ENCODE results near the gene ZNF787. TPM values are rescaled to one million over a fixed set of nuclear protein-coding genes. Genes with fewer than 3 reads are reported as not detected.
"Not testable (repeated sequence)": the region's sequence is repeated elsewhere in the genome, so short reads cannot be mapped to it uniquely, and the experiment has no call there.

The ZNF787 gene
- total RNA-seq, 1 experiment from 2014 or later = 95.4 TPM

DNA sequence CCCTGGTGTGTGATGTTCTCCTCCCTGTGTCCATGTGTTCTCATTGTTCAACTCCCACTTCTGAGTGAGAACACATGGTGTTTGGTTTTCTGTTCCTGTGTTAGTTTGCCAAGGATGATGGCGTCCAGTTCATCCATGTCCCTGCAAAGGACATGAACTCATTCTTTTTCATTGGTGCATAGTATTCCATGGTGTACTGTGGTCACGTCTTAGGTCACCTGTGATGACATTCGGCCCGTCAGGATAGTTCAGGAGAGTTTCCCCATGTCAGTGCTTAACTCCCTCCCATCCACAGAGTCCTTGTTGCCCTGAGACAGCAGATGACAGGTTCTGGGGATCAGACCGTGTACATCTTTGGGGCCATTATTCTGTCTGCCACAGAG lies 28.6 kb upstream of the ZNF787 start:
- H3K27me3 ChIP-seq (ENCODE audit: control insufficient read depth, insufficient read depth, low read length) = no peaks in the 10 kb centered on the region
- H3K36me3 ChIP-seq (replicated peaks; ENCODE audit: control insufficient read depth, insufficient read depth, low read length) = no peaks in the 10 kb centered on the region; the same call in none of the 2 replicates
- DNase-seq = no peak
- no peak overlapping the region for H3K4me3 ChIP-seq (ENCODE audit: insufficient read depth, low read depth, low read length)

DNA sequence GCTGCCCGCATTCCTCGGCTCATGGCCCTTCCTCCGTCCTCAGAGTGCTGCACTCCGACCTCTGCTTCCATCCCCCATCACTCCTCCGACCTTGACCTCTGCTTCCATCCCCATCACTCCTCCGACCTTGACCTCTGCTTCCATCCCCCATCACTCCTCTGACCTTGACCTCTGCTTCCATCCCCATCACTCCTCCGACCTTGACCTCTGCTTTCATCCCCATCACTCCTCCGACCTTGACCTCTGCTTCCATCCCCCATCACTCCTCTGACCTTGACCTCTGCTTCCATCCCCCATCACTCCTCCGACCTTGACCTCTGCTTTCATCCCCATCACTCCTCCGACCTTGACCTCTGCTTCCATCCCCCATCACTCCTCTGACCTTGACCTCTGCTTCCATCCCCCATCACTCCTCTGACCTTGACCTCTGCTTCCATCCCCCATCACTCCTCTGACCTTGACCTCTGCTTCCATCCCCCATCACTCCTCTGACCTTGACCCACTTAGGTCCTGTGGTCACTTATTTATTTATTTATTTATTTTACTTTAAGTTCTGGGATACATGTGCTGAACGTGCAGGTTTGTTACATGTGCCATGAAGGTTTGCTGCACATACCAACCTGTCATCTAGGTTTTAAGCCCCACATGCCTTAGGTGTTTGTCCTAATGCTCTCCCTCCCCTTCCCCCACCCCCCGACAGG lies 28.0 kb upstream of the ZNF787 start:
- not testable (repeated sequence) for H3K4me3 ChIP-seq (ENCODE audit: insufficient read depth, low read depth, low read length); DNase-seq; H3K36me3 ChIP-seq (replicated peaks; ENCODE audit: control insufficient read depth, insufficient read depth, low read length); H3K27me3 ChIP-seq (ENCODE audit: control insufficient read depth, insufficient read depth, low read length)

DNA sequence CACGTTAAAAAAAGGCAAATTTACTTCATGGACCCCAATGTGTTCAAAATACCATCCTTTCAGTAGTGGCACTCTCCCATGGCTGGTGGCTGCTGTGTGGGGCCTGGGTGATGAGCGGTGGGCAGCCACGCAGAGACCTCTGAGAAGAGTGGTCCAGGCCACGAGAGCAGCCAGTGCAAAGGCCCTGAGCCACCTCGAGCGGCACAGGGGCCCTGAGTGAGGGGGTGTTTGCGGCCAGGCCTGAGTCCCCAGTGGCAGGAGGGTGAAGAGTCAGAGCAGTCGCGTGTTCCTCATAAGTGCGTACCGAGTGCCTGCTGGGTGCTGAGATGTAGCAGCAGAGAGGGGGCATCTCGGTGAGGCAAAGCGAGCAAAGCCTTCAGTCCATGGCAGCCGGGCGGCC lies 27.0 kb upstream of the ZNF787 start:
- DNase-seq = no peak
- Histone ChIP-seq H3K4me3 (ENCODE audit: insufficient read depth, low read depth, low read length) (no peak overlapping the region), H3K36me3 (replicated peaks; ENCODE audit: control insufficient read depth, insufficient read depth, low read length) (no peaks in the 10 kb centered on the region; the same call in none of the 2 replicates), H3K27me3 (ENCODE audit: control insufficient read depth, insufficient read depth, low read length) (no peaks in the 10 kb centered on the region)

DNA sequence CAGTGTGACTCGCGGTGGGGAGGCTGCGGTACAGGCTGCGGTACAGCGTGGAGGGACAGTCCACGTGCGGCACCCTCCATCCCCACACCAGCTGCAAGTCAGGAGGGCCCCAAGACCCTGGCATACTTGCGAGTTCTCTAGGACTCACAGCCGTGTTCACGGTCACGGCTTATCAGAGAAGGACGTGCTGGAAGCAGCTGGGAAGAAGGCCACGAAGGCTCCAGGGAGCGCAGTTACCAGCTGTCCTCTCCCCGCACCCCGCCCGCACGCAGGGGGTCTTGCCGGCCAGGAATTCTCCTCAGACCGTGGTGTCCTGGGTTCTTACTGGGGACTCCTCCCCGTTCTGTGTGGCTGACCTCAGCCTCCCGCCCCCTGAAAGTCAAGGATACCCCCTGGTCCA lies 26.2 kb upstream of the ZNF787 start:
- Histone ChIP-seq H3K36me3 (replicated peaks; ENCODE audit: control insufficient read depth, insufficient read depth, low read length) (no peaks in the 10 kb centered on the region; the same call in none of the 2 replicates), H3K27me3 (ENCODE audit: control insufficient read depth, insufficient read depth, low read length) (no peaks in the 10 kb centered on the region), H3K4me3 (ENCODE audit: insufficient read depth, low read depth, low read length) (no peak overlapping the region)
- DNase-seq = no peak

DNA sequence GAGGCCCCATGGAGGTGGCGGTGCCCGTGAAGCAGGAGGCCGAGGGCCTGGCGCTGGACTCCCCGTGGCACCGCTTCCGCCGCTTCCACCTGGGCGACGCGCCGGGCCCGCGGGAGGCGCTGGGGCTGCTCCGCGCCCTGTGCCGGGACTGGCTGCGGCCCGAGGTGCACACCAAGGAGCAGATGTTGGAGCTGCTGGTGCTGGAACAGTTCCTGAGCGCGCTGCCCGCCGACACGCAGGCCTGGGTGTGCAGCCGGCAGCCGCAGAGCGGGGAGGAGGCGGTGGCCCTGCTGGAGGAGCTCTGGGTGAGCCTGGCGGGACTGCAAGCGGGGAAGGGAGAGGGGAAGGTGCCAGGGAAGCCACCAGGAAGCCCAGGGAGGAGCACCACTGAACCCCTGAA lies 25.8 kb upstream of the ZNF787 start:
- no peak for DNase-seq
- no peak overlapping the region for H3K4me3 ChIP-seq (ENCODE audit: insufficient read depth, low read depth, low read length)
- no peaks in the 10 kb centered on the region for H3K27me3 ChIP-seq (ENCODE audit: control insufficient read depth, insufficient read depth, low read length)
- H3K36me3 ChIP-seq (replicated peaks; ENCODE audit: control insufficient read depth, insufficient read depth, low read length) = no peaks in the 10 kb centered on the region; the same call in none of the 2 replicates

DNA sequence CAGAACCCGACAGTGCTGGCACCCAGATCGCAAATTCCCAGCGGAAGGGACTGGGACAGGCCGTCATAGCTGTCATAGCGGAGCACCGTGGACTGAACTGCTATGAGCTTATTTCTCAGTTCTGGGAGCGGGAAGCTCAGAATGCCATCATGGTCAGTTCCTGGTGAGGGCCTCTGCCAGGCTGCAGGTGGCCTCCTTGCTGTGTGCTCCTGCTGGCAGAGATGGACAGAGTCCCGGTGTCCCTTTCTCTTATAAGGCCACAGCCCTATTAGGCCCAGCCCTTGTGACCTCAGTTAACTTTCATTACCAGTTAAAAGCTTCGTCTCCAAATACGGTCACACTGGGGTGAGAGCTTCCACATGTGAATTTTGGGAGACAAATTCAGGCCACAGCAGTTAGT lies 24.6 kb upstream of the ZNF787 start:
- Histone ChIP-seq H3K36me3 (replicated peaks; ENCODE audit: control insufficient read depth, insufficient read depth, low read length) (no peaks in the 10 kb centered on the region; the same call in none of the 2 replicates), H3K4me3 (ENCODE audit: insufficient read depth, low read depth, low read length) (no peak overlapping the region), H3K27me3 (ENCODE audit: control insufficient read depth, insufficient read depth, low read length) (no peaks in the 10 kb centered on the region)
- no peak for DNase-seq

DNA sequence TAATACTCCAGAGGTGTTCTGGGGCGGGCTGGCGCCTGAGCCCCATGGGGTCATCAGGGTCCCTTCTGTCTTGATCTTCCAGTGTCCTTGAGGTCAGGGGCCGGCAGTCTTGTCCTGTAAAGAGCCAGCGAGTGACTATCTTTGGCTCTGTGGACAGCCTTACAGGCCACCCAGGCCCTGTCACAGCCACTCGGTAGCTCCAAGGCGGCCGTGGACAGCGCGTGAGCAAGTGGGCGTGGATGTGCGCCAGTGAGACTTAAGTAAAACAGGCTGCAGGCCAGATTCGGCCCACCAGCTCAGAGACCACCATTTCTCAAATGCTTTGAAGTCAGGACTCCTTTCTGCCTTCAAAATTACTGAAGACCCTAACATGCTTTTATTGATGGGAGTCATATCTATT lies 23.7 kb upstream of the ZNF787 start:
- no peak overlapping the region for H3K4me3 ChIP-seq (ENCODE audit: insufficient read depth, low read depth, low read length)
- DNase-seq = no peak
- H3K27me3 ChIP-seq (ENCODE audit: control insufficient read depth, insufficient read depth, low read length) = no peaks in the 10 kb centered on the region
- H3K36me3 ChIP-seq (replicated peaks; ENCODE audit: control insufficient read depth, insufficient read depth, low read length) = no peaks in the 10 kb centered on the region; the same call in none of the 2 replicates

DNA sequence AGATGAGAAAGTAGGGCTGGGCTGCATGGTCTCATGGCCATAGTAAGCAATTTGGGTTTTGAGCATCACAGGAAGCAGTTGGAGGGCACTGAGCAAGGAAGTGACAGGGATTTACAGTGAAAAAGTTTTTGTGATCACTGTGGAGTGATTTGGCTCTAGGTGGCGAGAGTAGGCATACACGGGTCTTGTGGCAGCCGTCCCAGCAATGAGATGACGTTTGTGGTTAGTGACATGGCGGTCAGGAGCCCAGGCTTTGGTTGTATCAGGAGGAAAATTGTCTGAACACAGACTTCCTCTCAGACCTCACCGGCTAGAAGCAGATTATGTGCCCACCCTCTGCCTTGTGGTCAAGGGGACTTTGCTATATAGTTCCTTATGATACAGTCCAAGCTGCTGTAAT lies 23.3 kb upstream of the ZNF787 start:
- Histone ChIP-seq H3K27me3 (ENCODE audit: control insufficient read depth, insufficient read depth, low read length) (no peaks in the 10 kb centered on the region), H3K4me3 (ENCODE audit: insufficient read depth, low read depth, low read length) (no peak overlapping the region), H3K36me3 (replicated peaks; ENCODE audit: control insufficient read depth, insufficient read depth, low read length) (no peaks in the 10 kb centered on the region; the same call in none of the 2 replicates)
- DNase-seq = no peak

DNA sequence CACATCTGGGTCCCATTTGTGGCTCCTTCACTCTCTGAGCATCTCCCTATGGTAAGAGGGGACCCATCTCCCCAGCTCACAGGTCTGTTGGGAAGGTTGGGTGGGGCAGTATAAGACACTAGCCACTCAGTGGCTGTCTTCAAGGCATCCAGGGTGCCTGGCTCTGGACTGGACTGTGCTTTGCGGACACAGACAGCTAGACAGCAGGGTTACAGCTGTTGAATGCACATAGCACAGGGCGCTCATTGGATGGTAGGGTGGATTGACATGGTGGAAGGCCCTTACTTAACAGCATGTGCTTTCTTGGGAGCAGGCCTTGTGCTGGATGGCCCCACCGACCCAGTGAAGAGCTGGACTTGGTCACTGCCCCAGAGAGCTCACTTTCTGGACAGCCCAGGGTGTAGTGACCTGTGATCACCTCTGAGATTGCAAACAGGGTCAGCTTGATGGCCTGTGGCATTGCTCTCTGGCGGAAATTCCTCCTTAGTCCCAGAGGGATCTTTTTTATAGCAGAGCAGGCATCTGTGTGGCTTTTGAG lies 21.9 kb upstream of the ZNF787 start:
- Histone ChIP-seq H3K36me3 (replicated peaks; ENCODE audit: control insufficient read depth, insufficient read depth, low read length) (no peaks in the 10 kb centered on the region; the same call in none of the 2 replicates), H3K4me3 (ENCODE audit: insufficient read depth, low read depth, low read length) (no peak overlapping the region), H3K27me3 (ENCODE audit: control insufficient read depth, insufficient read depth, low read length) (no peaks in the 10 kb centered on the region)
- DNase-seq = no peak

DNA sequence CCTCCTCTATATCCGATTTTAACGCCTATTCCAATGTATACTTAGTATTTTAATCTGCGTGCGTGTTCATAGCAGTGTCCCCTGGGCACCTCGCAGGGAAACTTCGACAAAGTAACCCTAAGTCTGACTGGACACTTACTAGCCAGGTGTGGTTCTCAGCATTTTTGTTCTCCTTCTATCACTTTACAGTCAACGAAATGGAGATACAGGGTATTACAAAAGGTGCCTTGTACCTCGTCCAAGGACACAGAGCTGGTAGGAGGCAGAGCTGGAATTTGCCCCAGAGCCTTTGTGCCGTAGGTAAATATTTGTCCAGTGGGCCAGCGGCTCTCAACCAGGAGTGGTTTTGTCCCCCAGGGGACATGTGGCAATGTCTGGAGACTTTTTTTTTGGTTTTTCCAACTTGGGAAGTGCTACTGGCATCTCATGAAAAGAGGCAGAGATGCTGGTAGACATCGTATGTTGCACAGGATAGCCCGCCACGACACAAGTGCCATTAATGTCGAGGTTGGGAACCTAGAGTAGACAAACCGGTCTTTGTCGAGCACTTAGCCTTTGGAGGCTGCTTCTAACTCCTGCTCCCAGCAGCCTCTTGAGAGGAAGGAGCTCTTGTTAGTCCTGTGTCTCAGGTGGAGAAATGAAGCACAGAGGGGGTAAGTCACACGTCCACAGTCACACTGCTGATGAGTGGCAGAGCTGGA lies 21.1 kb upstream of the ZNF787 start:
- no peak for DNase-seq
- Histone ChIP-seq H3K27me3 (ENCODE audit: control insufficient read depth, insufficient read depth, low read length) (no peaks in the 10 kb centered on the region), H3K36me3 (replicated peaks; ENCODE audit: control insufficient read depth, insufficient read depth, low read length) (no peaks in the 10 kb centered on the region; the same call in 1 of the 2 replicates), H3K4me3 (ENCODE audit: insufficient read depth, low read depth, low read length) (peak overlapping the region; percentile 63)

DNA sequence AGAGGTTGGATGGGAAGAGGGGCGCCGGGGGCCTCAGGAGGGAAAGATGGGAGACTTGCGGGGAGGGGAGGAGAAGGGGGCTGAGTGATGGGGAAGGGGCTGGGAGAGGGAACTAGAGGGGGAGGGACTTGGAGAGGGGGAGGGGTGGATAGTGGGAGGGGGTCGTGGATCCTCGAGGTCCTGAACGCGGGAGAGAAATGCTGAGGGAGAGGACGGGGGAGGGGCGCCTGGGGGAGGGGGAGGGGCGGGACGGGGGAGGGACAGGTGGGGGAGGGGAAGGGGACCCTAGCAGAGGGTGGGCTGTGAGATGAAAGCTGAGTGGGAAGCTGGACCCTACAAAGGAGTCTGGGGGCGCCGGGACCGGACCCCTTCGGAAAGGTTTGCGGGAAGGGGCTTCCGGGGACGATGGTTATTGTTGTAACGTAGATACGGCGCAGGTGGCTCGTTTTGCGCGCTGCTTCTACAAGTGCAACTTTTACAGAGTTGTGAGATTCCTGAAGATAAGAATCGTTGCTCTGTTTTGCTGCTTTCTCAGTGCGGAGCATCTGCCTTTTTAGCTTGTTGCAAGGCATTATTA lies 20.4 kb upstream of the ZNF787 start:
- no peak for DNase-seq
- Histone ChIP-seq H3K4me3 (ENCODE audit: insufficient read depth, low read depth, low read length) (peak overlapping the region; percentile 63), H3K36me3 (replicated peaks; ENCODE audit: control insufficient read depth, insufficient read depth, low read length) (no peaks in the 10 kb centered on the region; the same call in 1 of the 2 replicates), H3K27me3 (ENCODE audit: control insufficient read depth, insufficient read depth, low read length) (no peaks in the 10 kb centered on the region)

DNA sequence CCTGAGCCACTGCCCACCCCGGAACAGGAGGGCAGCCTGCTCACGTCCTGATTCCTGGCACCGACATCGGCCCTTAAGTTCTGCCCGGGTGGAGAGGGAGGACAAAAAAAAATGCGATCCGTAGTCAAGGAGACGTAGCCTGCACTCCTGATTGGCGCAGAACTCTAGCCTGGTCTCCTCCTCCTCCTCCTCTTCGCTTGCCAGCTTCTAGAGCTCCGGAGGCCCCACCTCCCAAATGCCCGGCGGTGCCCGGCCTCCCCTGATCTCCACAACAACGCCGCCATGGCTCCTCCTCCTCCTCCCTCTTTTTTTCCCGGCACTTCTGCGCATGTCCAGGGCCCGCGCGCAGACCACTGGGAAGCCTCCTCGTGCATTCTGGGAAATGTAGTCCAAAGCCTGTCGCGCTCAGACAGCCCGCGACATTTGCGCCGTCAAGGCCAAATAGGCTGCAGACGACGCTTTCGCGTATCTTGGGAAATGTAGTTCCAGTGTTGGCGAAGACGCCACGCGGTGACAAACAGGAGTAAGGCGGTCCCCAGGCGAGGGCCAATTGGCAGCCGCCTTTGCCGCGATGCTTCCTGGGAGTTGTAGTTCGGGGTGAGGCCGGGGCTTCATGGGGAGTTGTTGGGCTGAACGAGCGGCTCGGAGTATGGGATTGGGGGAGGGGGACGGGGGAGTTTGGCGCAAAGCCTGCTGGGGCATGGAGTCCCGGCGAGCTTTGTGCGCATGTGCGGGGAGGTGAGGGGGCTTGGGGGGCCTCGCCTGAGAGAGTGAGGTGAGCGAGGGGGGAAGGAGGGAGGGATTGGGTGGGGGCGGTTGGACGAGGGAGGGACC lies 19.7 kb upstream of the ZNF787 start, which contains the start of gene ZNF444:
ZNF444 (plus strand) TSS at position 705 of the 834 bp plus-strand sequence. CDS start 5,625 bp downstream, outside the sequence.
- no peaks in the 10 kb centered on the region; the same call in 1 of the 2 replicates for H3K36me3 ChIP-seq (replicated peaks; ENCODE audit: control insufficient read depth, insufficient read depth, low read length)
- peak; percentile 98 for DNase-seq
- H3K27me3 ChIP-seq (ENCODE audit: control insufficient read depth, insufficient read depth, low read length) = no peaks in the 10 kb centered on the region
- H3K4me3 ChIP-seq (ENCODE audit: insufficient read depth, low read depth, low read length) = peak within 1 kb of the TSS; percentile 63

DNA sequence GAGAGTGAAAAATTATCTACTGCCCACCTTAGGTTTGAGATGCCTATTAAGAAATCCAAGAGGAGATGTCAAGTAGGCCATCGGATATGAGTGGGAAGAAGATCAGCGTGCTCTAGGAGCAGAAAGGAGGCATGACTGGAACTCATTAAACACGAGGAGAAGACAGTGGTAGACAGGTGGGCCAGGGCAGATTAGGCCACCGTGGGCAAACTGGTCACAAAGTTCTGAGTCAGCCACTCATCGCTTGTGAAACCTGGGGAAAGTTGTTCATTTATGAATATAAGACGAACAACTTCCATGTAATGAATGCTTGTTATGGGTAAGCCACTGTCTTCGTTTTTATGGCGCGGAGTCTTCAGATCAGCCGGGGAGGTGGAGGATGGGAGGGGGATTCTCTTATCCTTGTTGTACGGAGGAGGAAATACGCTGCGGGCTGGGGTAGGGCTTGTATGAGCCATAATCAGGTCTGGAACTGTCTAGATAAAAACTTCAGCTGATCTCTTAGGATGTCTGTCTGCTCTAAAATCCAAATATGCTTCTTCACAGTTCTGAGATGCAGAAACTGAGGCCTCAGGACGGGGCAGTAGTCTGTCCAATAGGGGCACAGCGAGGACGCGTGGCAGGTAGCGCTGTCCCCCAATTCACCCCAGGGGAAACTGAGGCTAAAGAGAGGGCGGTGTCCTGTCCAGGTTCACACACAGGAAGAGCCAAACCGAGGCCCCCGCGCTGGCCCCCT lies 18.9 kb upstream of the ZNF787 start:
- H3K36me3 ChIP-seq (replicated peaks; ENCODE audit: control insufficient read depth, insufficient read depth, low read length) = no peaks in the 10 kb centered on the region; the same call in 1 of the 2 replicates

More for the DNA sequence above, 18.9 kb upstream of the ZNF787 start:
- Histone ChIP-seq H3K4me3 (ENCODE audit: insufficient read depth, low read depth, low read length) (peak overlapping the region; percentile 60), H3K27me3 (ENCODE audit: control insufficient read depth, insufficient read depth, low read length) (no peaks in the 10 kb centered on the region)
- DNase-seq = no peak
